HG02852 (cell line): ENCODE results near the gene TMEM53.

Source experiments
- ATAC-seq: cut with Tn5 transposase; IDR thresholded peaks from one replicate; pipeline ENCODE4 v1.9.1; 2021; ENCODE audit warnings: mild to moderate bottlenecking, moderate library complexity; ENCODE audit not compliant: unreplicated experiment

The TMEM53 gene

GRCh38 chr1:44648529-44649250 is 25.6 kb downstream of the TMEM53 start:
- no peak for ATAC-seq

DNA sequence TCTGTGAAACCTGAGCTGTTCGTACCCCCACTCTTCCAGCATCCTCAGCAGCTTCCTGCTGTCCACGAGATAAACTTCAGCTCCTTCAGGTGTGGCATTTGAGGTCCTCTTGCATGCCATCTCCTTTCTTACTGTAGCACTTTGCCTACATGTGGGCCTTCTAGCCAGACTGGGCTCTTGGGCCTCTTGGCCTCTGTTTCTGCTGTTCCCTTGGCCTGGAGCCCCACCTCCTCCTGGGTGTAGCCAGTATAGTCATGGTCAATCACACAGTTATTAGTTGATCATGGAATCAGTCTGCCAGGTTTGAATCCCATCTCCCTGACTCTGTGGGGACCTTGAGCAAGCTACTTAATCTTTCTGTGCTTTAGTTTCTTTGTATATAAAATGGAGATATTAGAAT is 26.4 kb downstream of the TMEM53 start:
- ATAC-seq, result no peak

DNA sequence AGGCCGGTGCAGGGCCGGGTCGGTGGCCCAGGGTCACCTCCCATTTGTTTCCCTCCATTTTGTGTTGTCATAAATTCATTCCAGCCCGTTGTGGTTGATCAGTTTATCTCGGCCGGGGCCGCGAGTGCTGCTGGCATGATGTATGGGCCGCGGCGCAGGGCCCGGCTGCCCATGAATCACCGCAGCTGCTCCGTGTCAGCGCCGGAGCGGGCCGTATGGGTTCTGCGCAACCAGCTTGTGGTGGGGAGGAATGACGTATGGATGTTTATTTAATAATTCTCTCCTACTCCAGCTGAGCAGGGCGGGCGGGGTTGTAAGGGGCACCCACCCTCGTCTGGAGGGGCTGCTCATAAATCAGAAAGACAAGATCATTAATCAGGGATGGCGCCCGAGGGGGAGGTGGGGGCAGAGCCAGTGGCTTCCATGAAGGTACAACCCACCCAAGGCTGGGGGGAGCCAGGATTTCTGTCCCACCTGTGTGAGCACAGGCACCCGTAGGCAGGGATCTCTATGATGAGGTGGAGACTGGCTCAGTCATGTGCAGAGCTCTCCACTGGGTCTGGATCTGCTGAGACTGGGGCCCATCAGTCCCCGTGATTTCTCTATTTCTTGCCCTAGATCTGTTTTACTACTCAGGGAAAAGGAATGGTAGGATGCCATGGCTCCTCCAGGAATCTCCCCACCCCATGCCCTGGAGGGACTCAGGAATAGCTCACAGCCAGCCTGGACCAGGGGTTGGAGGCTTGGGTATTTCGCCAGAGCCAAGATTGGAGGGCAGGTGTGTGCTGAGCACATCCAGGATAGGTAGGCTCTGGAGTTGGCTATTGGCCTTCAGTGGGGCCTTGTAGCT is 27.8 kb downstream of the TMEM53 start:
- ATAC-seq, result no peak

DNA sequence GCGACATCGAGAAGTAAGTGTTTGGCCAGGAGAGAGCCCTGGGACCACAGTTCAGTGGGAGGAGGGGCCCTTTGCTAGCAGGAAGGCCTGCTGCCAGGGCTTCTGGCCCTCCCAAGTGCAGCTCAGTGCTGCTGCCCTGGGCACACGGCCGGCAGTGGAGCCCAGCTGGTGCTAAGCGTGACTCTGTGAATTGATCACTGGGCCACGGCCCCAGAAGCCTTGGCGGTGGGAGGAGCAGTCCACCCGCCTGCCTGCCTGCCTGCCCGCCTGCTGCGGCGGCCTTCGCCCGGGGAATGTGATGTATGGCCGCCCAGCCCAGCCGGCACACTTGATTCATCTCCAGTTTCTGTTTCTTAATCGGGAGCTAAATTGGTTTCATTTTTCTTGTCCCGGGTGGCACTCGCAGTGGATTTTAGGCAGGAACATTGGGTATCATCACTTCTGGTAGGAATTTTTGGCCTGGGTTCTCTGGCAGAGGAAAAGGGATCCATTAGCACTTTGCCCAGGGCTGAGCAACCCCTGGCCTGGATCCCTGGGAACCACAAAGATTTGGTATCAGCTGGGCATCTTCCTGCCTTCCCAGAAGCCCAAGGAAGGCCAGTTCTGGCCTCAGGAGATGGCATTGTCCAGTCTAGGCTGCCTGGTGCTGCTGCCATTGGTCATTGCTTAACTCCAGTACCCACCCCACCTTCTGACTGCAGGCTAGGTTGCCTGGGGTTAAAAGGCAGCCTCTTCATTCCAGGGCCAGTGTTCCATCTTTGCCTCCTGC is 28.6 kb downstream of the TMEM53 start:
- no peak for ATAC-seq

DNA sequence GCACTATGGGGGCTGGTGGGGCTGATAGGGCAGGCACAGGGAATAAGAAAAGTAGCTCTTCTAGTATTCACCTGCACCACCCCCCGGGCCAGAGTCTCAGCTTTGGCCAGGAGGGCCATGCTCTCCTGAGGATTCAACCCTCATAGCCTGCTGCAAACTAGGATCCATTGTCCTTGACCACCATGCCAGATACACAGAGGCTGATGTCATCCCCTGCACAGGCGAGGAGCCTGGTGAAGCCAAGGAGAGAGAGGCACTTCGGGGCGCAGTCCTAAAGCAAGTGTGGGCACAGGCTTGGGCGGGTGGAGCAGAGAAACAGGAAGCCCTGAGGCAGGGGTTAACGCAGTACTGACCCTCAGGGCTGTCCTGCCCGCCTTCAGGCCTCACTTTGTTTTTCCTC is 29.5 kb downstream of the TMEM53 start:
- ATAC-seq, result no peak

DNA sequence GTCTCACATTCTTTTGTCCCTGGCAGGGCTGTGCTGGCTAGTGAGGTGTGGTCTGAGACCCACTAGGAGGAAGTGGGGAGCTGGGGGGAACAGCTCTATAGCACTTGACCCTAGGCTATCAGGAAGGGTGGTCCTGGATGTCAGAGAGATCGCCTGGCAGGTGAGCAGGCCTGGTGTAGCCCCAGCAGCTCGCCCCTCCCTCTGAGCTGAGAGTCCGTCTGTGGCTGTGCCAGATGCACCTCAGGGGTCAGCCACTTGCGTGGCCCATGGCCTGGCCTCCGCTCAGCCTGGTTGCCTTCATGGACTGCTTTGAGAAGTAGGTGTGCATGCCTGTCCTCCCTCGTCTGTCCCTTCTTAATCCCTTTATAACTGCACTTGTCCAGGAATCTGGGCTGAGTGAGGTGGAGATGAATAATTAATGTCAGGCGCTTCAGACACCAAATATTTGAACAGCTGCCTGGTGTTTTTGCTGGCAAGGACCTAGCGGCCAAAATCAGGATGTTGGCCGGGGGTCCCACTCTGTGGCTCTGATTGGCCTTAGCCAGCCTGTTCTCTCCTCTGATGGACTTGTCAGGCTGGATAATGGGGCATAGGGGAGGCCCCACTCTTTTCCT is 30.5 kb downstream of the TMEM53 start:
- ATAC-seq, result no peak

DNA sequence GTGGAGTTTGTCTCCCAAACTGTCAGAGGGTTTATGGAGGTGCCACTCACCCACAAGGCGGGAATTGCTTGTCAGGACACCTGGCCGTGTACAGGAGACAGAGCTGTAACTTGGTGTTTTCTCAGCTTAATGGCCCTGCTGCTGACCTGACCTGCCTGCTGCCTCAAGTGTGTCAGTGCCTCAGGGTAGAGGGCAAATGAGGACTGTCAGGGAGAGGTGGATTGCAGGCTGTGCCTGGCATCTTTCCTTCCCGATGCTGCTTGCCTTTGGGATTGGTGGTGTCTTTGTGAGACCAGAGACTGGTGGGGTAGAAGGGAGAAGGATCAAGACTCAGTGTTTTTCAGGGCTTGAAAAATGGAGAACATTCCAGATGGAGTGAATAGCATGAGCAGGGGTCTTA is 31.4 kb downstream of the TMEM53 start:
- no peak for ATAC-seq

- ATAC-seq, result no peak
Observed at GRCh38 chr1:44642255-44642654, 32.0 kb downstream of the TMEM53 start.

DNA sequence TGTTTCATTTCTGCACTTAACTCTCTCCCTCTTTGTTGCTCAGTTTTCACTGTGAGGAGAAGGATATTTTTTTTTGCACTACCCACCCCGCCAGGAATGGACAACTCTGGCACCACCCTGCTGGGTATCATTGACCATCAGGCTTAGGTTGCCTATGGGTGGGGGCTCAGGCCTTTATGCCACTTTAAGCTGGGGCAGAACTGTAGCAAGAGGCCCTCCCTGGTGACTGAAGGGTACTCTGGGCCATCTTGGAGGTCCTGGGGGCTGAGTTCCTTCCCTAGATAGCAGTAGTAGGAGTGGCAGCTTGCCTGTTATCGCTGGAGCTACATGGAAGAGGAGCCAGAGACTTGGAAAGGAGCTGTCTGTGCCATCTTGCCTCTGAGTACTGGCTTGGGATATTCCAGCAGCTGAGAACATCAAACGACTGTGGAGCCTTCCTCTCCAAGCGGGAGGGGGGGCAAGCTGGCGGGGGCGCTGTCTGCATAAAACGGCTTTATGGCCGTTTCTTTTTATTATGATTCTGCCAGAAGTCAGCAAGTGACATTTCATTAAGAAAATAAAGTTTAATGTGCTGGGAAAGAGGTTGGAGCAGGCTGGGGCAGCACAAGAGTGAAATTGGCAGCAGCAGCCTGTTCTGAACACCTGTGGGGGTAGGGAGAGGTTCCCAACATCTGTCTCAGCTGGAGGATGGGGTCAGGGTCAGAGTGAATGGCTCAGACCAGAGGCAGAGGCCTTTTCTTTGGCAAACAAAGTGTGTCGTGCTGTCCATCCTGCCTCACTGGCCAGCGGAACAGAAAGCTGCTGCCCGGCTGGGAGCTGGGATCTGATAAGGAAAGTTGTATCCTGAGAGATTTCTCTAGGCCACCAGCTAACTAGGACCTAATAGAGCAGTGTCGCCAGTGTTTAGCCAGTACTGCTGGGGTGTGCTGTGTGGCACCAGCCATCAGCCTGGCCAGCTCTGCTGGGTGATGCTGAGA is 32.9 kb downstream of the TMEM53 start:
- ATAC-seq, result no peak

DNA sequence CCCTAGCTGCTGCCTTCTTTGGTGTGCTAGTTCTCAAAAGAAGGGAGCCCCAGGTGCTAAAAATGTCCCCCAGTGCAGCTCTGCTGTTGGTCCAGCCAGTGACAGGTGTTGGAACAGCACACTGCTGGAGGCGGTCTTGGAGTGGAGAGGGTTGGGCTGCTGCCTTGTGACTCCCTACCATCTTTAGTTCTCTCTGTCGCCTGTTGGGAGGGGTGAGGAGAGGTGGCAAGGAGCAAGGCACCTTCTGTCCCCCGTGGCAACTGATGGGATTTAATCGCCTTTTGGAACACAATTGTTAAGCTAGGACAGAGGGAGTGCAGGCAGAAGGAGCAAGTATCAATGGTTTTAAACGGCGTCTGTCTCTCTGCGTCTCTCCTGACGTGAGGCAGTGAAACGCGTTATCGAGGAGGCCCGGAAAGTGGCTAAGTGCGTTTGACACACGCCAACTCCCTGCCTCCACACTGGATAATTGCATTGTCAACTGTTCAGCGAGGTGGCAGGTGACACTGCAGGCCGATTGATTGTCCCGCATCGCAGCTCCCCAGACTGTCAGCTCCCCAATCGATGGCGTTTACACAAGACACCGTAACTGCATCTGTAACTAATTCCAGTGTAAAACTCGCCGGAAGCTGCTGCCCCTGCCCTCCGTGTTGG is 34.0 kb downstream of the TMEM53 start:
- ATAC-seq, result no peak

GRCh38 chr1:44637702-44638411 is 36.4 kb downstream of the TMEM53 start:
- ATAC-seq, result no peak

DNA sequence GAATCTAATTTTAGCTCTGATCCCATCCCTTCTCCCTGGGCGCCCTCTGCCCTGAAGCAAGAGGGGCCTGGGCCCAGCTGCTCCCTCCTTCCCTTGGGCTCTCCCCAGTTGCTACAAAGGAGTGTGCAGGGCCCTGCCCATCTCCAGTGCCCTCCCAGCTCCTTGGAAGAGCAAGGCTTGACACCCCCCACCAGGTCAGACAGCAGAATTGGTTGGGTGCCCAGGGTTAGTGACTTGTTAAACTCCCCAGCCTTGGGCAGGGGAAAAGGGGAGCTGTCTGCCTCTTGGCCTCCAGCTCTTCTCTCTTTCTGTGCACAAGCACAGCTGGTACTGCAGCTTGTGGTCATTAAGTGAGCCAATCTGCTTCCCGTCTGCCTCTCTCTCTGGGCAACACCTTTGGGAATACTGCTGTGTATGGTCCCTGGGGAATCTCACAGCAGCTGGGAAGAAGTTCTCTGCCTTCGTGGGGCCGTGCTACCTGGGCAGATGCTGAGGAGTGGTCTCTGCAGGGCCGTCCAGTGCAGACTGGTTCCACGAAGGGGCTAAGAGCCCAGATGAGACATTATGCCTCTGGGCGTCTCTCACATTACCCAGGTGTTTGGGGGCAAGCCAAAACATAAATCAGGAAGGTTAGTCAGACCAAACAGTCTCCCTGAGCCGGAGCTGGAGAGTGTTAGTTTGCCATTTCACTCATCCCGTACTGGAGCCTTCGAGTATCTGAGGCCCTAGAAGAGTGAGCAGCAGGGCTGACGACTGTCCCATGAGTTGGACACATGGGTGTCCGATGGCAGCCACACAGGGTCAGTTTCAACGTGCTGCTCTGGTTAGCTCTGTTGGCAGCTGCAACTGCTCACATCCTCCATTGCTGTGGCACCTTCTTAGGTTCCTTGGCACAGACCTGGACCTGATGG is 37.3 kb downstream of the TMEM53 start:
- no peak for ATAC-seq

DNA sequence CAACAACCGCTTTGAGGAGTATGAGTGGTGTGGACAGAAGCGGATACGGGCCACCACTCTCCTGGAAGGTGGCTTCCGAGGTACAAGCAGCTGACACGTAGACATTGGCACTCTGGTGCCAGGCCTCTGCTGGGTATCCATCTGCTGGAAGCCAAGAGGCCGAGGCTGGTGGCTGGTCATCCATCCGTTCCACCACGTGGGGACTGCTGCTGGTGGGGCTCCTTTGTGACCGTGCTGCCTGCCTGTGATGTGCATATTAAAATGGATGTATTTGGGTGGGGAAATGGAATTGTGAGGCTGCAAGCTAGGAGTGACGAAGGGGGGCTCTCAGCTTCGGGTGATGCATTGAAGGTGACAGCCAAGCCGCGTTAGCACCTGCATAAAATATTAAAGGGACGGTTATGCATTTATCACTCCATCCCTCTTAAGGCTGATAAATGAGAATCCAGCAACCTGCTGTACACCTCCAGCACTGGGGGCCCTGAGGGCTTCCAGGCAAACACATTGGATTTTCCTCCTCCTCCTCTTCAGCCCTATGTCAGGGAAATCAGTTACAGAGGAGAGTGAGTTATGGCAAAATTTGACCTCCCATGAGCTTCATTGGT is 38.1 kb downstream of the TMEM53 start:
- no peak for ATAC-seq

- ATAC-seq, result no peak
Observed at GRCh38 chr1:44635439-44635838, 38.8 kb downstream of the TMEM53 start.

DNA sequence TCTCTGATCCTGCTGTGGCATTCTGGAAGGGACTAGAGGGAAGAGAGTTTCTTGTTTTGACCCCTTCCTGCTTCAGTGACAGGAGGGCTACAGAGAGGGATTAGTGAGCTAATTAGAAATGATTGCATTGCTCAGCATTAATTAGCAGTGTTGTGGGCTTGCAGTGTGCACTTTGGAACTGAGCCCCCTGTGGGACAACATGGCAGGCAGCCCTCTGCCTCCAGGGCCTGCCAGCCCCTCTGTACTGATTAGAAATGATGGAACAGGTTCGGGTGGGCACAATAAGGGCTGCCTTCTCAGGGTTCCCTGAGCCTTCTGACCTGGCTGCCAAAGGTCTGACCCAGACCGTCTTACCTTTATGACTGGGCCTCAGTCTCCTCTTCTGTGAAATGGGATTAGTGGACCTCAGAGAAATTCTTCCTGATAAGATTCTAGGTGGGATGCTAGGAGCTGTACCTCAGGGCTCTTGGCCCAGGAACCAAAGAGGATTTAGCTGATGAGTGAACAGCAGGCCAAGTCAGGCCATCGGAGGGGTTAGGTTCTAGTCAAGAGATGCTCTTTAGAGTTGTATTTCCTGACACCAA is 39.6 kb downstream of the TMEM53 start:
- no peak for ATAC-seq

GRCh38 chr1:44632598-44632997 is 41.7 kb downstream of the TMEM53 start:
- no peak for ATAC-seq
